A549 (cell line): Measurements from ENCODE around the gene LARGE1. TPM values are rescaled to one million over a fixed set of nuclear protein-coding genes. Genes with fewer than 3 reads are reported as not detected.

Experiments used
- ATAC-seq, 2 experiments: fragments of 200-7000 bp in 1 of 2; fragments of >200 bp in 1 of 2; cut with Nextera tagmentation in 1 of 2; cut with Tn5 transposase in 1 of 2; 3 replicates each; pipeline versions ENCODE4 v1.8.0 to v1.9.1; 2018 to 2020; ENCODE audit warnings: mild to moderate bottlenecking in 1 of 2, moderate library complexity in 1 of 2
- CTCF ChIA-PET: fragments of 300-600 bp; sonication (Branson Sonifier 250); formaldehyde crosslinking; extraction: SDS; loops from one replicate; lab custom pipeline; 2021; ENCODE audit warnings: antibody characterized with exemption, inconsistent platforms; lab: Yijun Ruan, JAX
- POLR2A ChIA-PET: fragments of 350-600 bp; formaldehyde crosslinking; extraction: SDS; loops from one replicate; lab custom pipeline; 2021; ENCODE audit warnings: antibody characterized with exemption, inconsistent platforms; lab: Yijun Ruan, JAX
- DNase-seq, 2 experiments: peaks; one replicate each; pipeline versions ENCODE4 v3.0.0 to v3.0.0-alpha.2; 2011 to 2016; ENCODE audit warnings: low read depth in 1 of 2, low spot score in 1 of 2
- FAIRE-seq: peaks from 2 replicates; lab custom pipeline; 2011; peaks lifted over from hg19 to GRCh38; lab: Jason Lieb, UNC
- H3K27ac ChIP-seq, 2 experiments: fragments of >200 bp; sonication (Bioruptor Twin); formaldehyde crosslinking; 3 replicates each; pipeline ENCODE4 v1.5.1; 2016 to 2017
- H3K4me1 ChIP-seq: fragments of >200 bp; sonication (Bioruptor Twin); formaldehyde crosslinking; 3 replicates; pipeline ENCODE4 v1.6.1; 2016
- H3K4me2 ChIP-seq: fragments of >200 bp; sonication (Bioruptor Twin); formaldehyde crosslinking; 3 replicates; pipeline ENCODE4 v1.6.1; 2016
- H3K4me3 ChIP-seq: fragments of >200 bp; sonication (Bioruptor Twin); formaldehyde crosslinking; 3 replicates; pipeline ENCODE4 v1.5.1; 2016
- H3K9me3 ChIP-seq: fragments of >200 bp; sonication (Bioruptor Twin); formaldehyde crosslinking; 3 replicates; pipeline ENCODE4 v1.6.1; 2016
- CBX2 ChIP-seq: fragments of 200-600 bp; sonication (generic); IDR thresholded peaks from 2 replicates; pipeline ENCODE4 v1.6.1; 2016; ENCODE audit warnings: low read depth, mild to moderate bottlenecking, borderline replicate concordance
- CHD2 ChIP-seq: fragments of 150-350 bp; IDR thresholded peaks from 2 replicates; pipeline ENCODE4 v1.6.1; 2014; ENCODE audit warnings: low read length; ENCODE audit not compliant: partially characterized antibody
- CTCF ChIP-seq: fragments of >200 bp; sonication (Bioruptor Twin); formaldehyde crosslinking; IDR thresholded peaks from 3 replicates; pipeline ENCODE4 v1.5.1; 2016
- FOSB ChIP-seq: fragments of 250-450 bp; sonication (Bioruptor Pico); IDR thresholded peaks from 2 replicates; pipeline ENCODE4 v1.5.0; 2020; ENCODE audit warnings: mild to moderate bottlenecking, moderate library complexity
- FOSL2 ChIP-seq, 2 experiments: fragments of 450-650 bp in 1 of 2; fragments of >200 bp in 1 of 2; sonication (Bioruptor Twin) in 1 of 2; formaldehyde crosslinking; IDR thresholded peaks; 2 replicates each; pipeline versions ENCODE4 v1.5.0 to v1.6.1; 2016 to 2020; ENCODE audit warnings: mild to moderate bottlenecking in 1 of 2, moderate library complexity in 1 of 2
- HDAC2 ChIP-seq: fragments of 200-600 bp; sonication (generic); IDR thresholded peaks from 2 replicates; pipeline ENCODE4 v1.6.1; 2016
- HEYL ChIP-seq: fragments of 250-450 bp; sonication (Bioruptor Pico); IDR thresholded peaks from 2 replicates; pipeline ENCODE4 v1.8.0; 2021; ENCODE audit warnings: mild to moderate bottlenecking, moderate library complexity
- HOXA7 ChIP-seq: fragments of 250-450 bp; sonication (Bioruptor Pico); IDR thresholded peaks from 2 replicates; pipeline ENCODE4 v1.5.0; 2020; ENCODE audit warnings: mild to moderate bottlenecking, moderate library complexity
- HOXB5 ChIP-seq: fragments of 250-450 bp; sonication (Bioruptor Pico); IDR thresholded peaks from 2 replicates; pipeline ENCODE4 v1.5.0; 2020; ENCODE audit warnings: mild to moderate bottlenecking, moderate library complexity
- KDM5A ChIP-seq: fragments of 200-600 bp; sonication (generic); IDR thresholded peaks from 2 replicates; pipeline ENCODE4 v1.6.1; 2016; ENCODE audit warnings: antibody characterized with exemption, mild to moderate bottlenecking
- MAFK ChIP-seq: fragments of 450-650 bp; IDR thresholded peaks from 2 replicates; pipeline ENCODE4 v1.6.1; 2014; ENCODE audit not compliant: partially characterized antibody
- MAZ ChIP-seq: fragments of 150-350 bp; IDR thresholded peaks from 2 replicates; pipeline ENCODE4 v1.6.1; 2014; ENCODE audit warnings: antibody characterized with exemption, low read depth, low read length, borderline replicate concordance
- MYC ChIP-seq: IDR thresholded peaks from 2 replicates; pipeline ENCODE4 v1.6.1; 2012; ENCODE audit warnings: mild to moderate bottlenecking, inconsistent platforms, low read length, improper control_type of control experiment, borderline replicate concordance
- PBX3 ChIP-seq: IDR thresholded peaks from 2 replicates; pipeline ENCODE4 v1.6.1; 2012
- PHF8 ChIP-seq: fragments of 200-600 bp; sonication (generic); IDR thresholded peaks from 2 replicates; pipeline ENCODE4 v1.6.1; 2016; ENCODE audit warnings: low read depth, mild to moderate bottlenecking, antibody characterized with exemption, moderate library complexity, borderline replicate concordance
- POLR2A ChIP-seq: IDR thresholded peaks from 2 replicates; pipeline ENCODE4 v1.6.1; 2012; ENCODE audit warnings: mild to moderate bottlenecking, low read length
- RAD21 ChIP-seq, 2 experiments: fragments of >200 bp in 1 of 2; sonication (Bioruptor Twin) in 1 of 2; formaldehyde crosslinking in 1 of 2; IDR thresholded peaks in 1 of 2; conservative IDR thresholded peaks in 1 of 2; 2 replicates in 1 of 2; 3 replicates in 1 of 2; pipeline ENCODE4 v1.6.1; 2012 to 2018; ENCODE audit warnings: inconsistent platforms in 1 of 2
- RCOR1 ChIP-seq: fragments of 150-350 bp; IDR thresholded peaks from 2 replicates; pipeline ENCODE4 v1.6.1; 2014; ENCODE audit warnings: antibody characterized with exemption, low read length, low read depth
- RFX5 ChIP-seq: fragments of 450-650 bp; IDR thresholded peaks from 2 replicates; pipeline ENCODE4 v1.7.1; 2014; ENCODE audit warnings: antibody characterized with exemption, mild to moderate bottlenecking, moderate library complexity
- SMC3 ChIP-seq: fragments of >200 bp; sonication (Bioruptor Twin); formaldehyde crosslinking; IDR thresholded peaks from 3 replicates; pipeline ENCODE4 v1.6.1; 2018; ENCODE audit warnings: inconsistent platforms
- ZFP36 ChIP-seq: fragments of 450-650 bp; IDR thresholded peaks from 2 replicates; pipeline ENCODE4 v1.6.1; 2014; ENCODE audit warnings: borderline replicate concordance; ENCODE audit not compliant: partially characterized antibody
- ZSCAN20 ChIP-seq: fragments of 250-450 bp; sonication (Bioruptor Pico); IDR thresholded peaks from 2 replicates; pipeline ENCODE4 v1.8.0; 2022; ENCODE audit warnings: mild to moderate bottlenecking, moderate library complexity
- WGBS: methylation state at CpG from one replicate; pipeline ENCODE4 v1.1.6; 2017; ENCODE audit errors: missing lambda C conversion rate; 5-methylcytosine and 5-hydroxymethylcytosine counted together
- polyA plus RNA-seq, 4 experiments: library from polyadenylated mRNA; depleted of rRNA in 3 of 4; stranded (reverse); fragments of >200 nt; fragmentation: RNase III in 1 of 4; extraction: RNeasy Plus Mini Kit Qiagen cat#74134 plus additional on column Dnase treatment in 1 of 4; gene quantifications; 2 replicates in 3 of 4; 3 replicates in 1 of 4; pipeline ENCODE4 v1.2.3, GENCODE V29; 2011 to 2017
- TF ChIP-seq, protein P1 (sequence below): fragments of >200 bp; sonication (Bioruptor Twin); formaldehyde crosslinking; IDR thresholded peaks from 2 replicates; pipeline ENCODE4 v1.6.1; 2016
- TF ChIP-seq, protein P2 (sequence below): IDR thresholded peaks from 2 replicates; pipeline ENCODE4 v1.6.1; 2012; ENCODE audit warnings: low read depth, borderline replicate concordance
- TF ChIP-seq, protein P3 (sequence below): IDR thresholded peaks from 2 replicates; pipeline ENCODE4 v1.6.1; 2012

The LARGE1 gene
- polyA plus RNA-seq, 2 of the 4 experiments (the other 2 are of a cell fraction), result 2.7 to 5.8 TPM

DNA sequence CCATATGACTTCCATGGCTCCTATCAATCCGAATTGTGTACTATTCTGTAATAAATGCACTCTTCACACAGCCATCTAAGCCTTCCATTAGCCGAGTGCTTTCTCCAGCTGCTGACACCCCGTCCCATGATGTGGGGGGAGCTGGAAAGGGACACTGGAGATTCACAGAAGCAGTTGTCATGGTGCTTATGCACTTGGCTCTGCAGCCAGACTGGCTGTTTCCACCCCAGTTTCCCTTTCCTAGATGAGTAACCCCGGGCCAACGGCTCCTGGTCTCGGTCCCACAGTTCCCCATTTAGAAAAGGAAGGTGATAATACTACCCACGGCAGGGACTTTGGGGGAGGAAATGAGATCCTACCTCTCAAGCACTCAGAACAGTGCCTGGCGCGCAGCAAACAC lies 617.2 kb downstream of the LARGE1 start (continued):
- no peak for TF ChIP-seq HEYL (CRISPR knock-in tag)
- no peak for TF ChIP-seq MAFK
- no peak for TF ChIP-seq SMC3
- TF ChIP-seq FOSB (CRISPR knock-in tag), result no peak
- TF ChIP-seq KDM5A, result no peak
- TF ChIP-seq CBX2, result no peak
- no peak for TF ChIP-seq ZSCAN20 (CRISPR knock-in tag)
- no peak for TF ChIP-seq HOXA7 (CRISPR knock-in tag)
- no peak for TF ChIP-seq PHF8
- TF ChIP-seq RCOR1, result no peak

DNA sequence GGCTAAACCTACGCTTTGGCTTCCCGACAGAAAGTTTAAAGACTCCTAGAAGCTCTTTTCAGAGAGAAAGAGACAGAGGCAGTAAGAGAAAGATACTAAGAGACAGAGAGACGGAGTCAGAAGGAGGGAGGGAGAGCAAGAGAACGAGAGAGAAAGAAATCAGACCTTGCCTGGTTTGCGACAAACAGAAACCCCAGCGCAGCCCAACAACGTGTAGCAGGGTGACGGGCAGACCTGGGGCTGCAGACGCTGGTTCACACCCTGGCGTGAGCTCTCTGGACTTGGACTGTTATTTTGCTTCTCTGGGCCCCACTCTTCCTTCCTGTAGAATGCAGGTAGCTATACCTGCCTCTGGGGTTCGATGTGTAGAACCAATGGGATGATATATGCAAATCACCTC lies 617.7 kb downstream of the LARGE1 start:
- TF ChIP-seq FOSL2 (IDR thresholded peaks at IDR 0.05) (no peak), FOSL2 (CRISPR knock-in tag; IDR thresholded peaks at IDR 0.05) (no peak)
- peak in 1 of 2 experiments; percentile 8 for DNase-seq
- POLR2A ChIA-PET, result no interaction called here
- 78% methylated on average over 11 of the region's 11 CpGs for WGBS
- Histone ChIP-seq H3K4me3 (no peak overlapping the region), H3K27ac (peak overlapping the region; percentile 60 to 68; a peak in 5 of 6 replicates), H3K4me2 (peak overlapping the region; percentile 49; the same call in 2 of the 3 replicates), H3K4me1 (peaks cover 9% of the 10 kb centered on the region), H3K9me3 (no peaks in the 10 kb centered on the region)
- CTCF ChIA-PET, result interaction anchor here (0.6 to 2.6 kb wide), 29 partner anchors 9 to 1849 kb away, joined by 3 to 30 read pairs (median 5); no protein-coding TSS in a partner anchor
- no peak for FAIRE-seq
- ATAC-seq, result no peak

GRCh38 chr22:33302049-33302545 lies 618.2 kb downstream of the LARGE1 start:
- FAIRE-seq (no peak), ATAC-seq (peak; percentile 97 to 98), DNase-seq (peak; percentile 32 to 70)
- no peaks in the 10 kb centered on the region for H3K9me3 ChIP-seq
- peaks cover 9% of the 10 kb centered on the region for H3K4me1 ChIP-seq
- POLR2A ChIA-PET, result no interaction called here
- CTCF ChIA-PET, result interaction anchor here (0.6 to 2.6 kb wide), 36 partner anchors 10 to 1850 kb away, joined by 3 to 30 read pairs (median 4); no protein-coding TSS in a partner anchor
- H3K4me2 ChIP-seq, result peak overlapping the region; percentile 49; the same call in 2 of the 3 replicates
- peak overlapping the region; percentile 60 to 68; a peak in 5 of 6 replicates for H3K27ac ChIP-seq
- WGBS, result 24% methylated on average over 7 of the region's 10 CpGs
- H3K4me3 ChIP-seq, result no peak overlapping the region
- no peak for TF ChIP-seq HOXB5 (CRISPR knock-in tag)
- no peak for TF ChIP-seq CHD2
- TF ChIP-seq SMC3, result peak; percentile 91
- TF ChIP-seq RAD21 (conservative IDR thresholded peaks at IDR 0.05 in 1 of 2, IDR thresholded peaks at IDR 0.05 in 1 of 2), result peak; percentile 95 to 96
- TF ChIP-seq CBX2, result no peak
- TF ChIP-seq ZFP36, result no peak
- TF ChIP-seq CTCF, result peak; percentile 79
- TF ChIP-seq, protein P1, sequence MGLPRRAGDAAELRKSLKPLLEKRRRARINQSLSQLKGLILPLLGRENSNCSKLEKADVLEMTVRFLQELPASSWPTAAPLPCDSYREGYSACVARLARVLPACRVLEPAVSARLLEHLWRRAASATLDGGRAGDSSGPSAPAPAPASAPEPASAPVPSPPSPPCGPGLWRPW, result no peak
- TF ChIP-seq HDAC2, result no peak
- no peak for TF ChIP-seq MAZ
- TF ChIP-seq FOSL2 (IDR thresholded peaks at IDR 0.05), result no peak
- TF ChIP-seq FOSL2 (CRISPR knock-in tag; IDR thresholded peaks at IDR 0.05), result no peak

DNA sequence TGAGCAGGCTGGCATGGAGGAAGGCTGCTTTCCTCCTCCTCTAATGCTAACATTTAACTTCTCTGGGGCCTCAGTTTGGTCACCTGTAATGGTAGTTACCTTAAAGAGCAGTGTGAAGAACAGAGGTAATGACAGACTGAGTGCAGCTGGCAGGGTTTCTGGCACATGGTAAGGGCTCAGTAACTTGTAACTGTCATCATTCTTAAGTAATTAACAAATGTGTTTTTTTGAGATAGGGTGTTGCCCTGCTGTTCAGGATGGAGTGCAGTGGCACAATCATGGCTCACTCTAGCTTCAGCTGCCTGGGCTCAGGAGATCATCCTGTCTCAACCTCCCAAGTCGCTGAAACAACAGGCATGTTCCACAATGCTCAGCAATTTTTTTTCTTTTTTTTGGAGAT lies 620.1 kb downstream of the LARGE1 start:
- Histone ChIP-seq H3K27ac (no peak overlapping the region), H3K4me1 (peaks cover 9% of the 10 kb centered on the region), H3K4me3 (no peak overlapping the region), H3K9me3 (no peaks in the 10 kb centered on the region)
- no peak for FAIRE-seq
- TF ChIP-seq PBX3 (no peak), SMC3 (no peak), HEYL (CRISPR knock-in tag) (no peak), MYC (no peak), RAD21 (conservative IDR thresholded peaks at IDR 0.05 in 1 of 2, IDR thresholded peaks at IDR 0.05 in 1 of 2) (no peak), RFX5 (no peak), POLR2A (no peak)
- TF ChIP-seq, protein P2, sequence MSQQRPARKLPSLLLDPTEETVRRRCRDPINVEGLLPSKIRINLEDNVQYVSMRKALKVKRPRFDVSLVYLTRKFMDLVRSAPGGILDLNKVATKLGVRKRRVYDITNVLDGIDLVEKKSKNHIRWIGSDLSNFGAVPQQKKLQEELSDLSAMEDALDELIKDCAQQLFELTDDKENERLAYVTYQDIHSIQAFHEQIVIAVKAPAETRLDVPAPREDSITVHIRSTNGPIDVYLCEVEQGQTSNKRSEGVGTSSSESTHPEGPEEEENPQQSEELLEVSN, result no peak
- TF ChIP-seq, protein P1, result no peak
- TF ChIP-seq, protein P3, sequence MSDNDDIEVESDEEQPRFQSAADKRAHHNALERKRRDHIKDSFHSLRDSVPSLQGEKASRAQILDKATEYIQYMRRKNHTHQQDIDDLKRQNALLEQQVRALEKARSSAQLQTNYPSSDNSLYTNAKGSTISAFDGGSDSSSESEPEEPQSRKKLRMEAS, result no peak
- TF ChIP-seq, all 56 proteins: peak for 0
- POLR2A ChIA-PET, result no interaction called here
- 50% methylated on average over 1 of the region's 1 CpG for WGBS
- CTCF ChIA-PET, result interaction anchor here (1.2 to 2.4 kb wide), 3 partner anchors 15 to 1724 kb away, joined by 3 to 8 read pairs (median 5); no protein-coding TSS in a partner anchor
- no peak overlapping the region for H3K4me2 ChIP-seq
- ATAC-seq, result no peak
- no peak for DNase-seq
